Activated T-helper 1 cell treated with anti-CD3 and anti-CD28 coated beads, Interleukin-12 subunit alpha, Interleukin-12 subunit beta, Interleukin-2, Interleukin-4 antibody, amounts not matched to agents 30 ng/mL and 10 ng/mL and 1 ng/mL, durations not matched to agents 14 hours and 24 hours and 36 hours (primary cell): ENCODE results near the gene MTHFS. TPM values are rescaled to one million over a fixed set of nuclear protein-coding genes. Genes with fewer than 3 reads are reported as not detected.

ENCODE experiments used
- DNase-seq: peaks from one replicate; pipeline ENCODE4 v3.0.0; 2021; ENCODE audit warnings: low spot score
- H3K27ac Mint-ChIP-seq: one replicate; pipeline ENCODE4 v1.8.0; 2021; ENCODE audit warnings: mild to moderate bottlenecking, mixed read lengths
- H3K27me3 Mint-ChIP-seq: one replicate; pipeline ENCODE4 v1.8.0; 2022; ENCODE audit warnings: mild to moderate bottlenecking, moderate library complexity, mixed read lengths; ENCODE audit not compliant: insufficient read depth
- H3K36me3 Mint-ChIP-seq: one replicate; pipeline ENCODE4 v1.8.0; 2021; ENCODE audit warnings: low read depth, mixed read lengths
- H3K4me1 Mint-ChIP-seq: one replicate; pipeline ENCODE4 v1.8.0; 2021; ENCODE audit warnings: low read depth, mixed read lengths
- H3K4me3 Mint-ChIP-seq: one replicate; pipeline ENCODE4 v1.8.0; 2021; ENCODE audit warnings: mild to moderate bottlenecking, moderate library complexity, mixed read lengths
- H3K9me3 Mint-ChIP-seq: one replicate; pipeline ENCODE4 v1.8.0; 2021; ENCODE audit warnings: mixed read lengths
- intact Hi-C: fragments of 100-400 bp; cut with micrococcal nuclease; formaldehyde crosslinking; loops from one replicate; pipeline ENCODE4 v1.15.1; 2024
- total RNA-seq: library from RNA; stranded (reverse); gene quantifications from 2 replicates; pipeline ENCODE4 v1.2.3, GENCODE V29; 2022

The MTHFS gene
- total RNA-seq, 1 donor from 2014 or later: 34.0 TPM

DNA sequence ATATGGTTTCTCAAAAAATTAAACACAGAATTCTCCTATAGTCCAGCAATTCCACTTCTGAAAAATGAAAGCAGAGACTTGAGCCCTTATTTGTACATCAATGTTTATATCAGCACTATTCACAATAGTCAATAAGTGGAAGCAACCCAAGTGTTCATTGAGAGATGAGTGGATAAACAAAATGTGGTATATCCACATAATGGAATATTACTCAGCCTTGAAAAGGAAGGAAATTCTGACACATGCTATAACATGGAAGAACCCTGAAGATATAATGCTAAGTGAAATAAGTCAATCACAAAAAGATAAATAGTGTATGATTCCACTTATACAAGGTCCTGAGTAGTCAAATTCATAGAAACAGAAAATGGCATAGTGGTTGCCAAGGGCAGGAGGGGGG is 76.6 kb downstream of the MTHFS start:
- intact Hi-C loops: no loop called here
- Mint-ChIP-seq H3K9me3 (no peaks in the 10 kb centered on the region), H3K4me3 (no peak overlapping the region), H3K4me1 (no peaks in the 10 kb centered on the region), H3K27ac (no peak overlapping the region), H3K27me3 (peaks cover 3% of the 10 kb centered on the region), H3K36me3 (peaks cover 1% of the 10 kb centered on the region)
- no peak for DNase-seq

DNA sequence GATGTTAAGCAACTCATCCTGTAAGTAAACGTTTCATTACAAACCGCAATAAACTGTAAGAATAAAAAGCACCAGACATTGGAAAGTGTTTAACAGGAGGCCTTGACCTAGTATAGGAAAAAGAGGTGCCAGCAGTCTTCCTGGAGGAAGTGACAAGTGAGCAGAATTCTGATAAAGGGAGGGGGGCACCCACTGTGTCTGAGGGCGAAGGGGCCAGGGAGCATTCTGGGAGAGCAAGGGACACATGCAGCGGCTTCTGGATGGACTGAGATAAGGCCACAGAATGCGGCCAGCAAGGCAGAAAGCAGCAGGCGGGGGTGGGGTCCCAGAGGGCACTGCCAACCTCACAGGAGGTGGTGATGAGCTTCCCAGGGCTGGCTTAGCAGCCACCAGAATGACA is 80.2 kb downstream of the MTHFS start:
- Mint-ChIP-seq H3K36me3 (no peaks in the 10 kb centered on the region), H3K9me3 (no peaks in the 10 kb centered on the region), H3K4me1 (no peaks in the 10 kb centered on the region), H3K4me3 (no peak overlapping the region), H3K27ac (no peak overlapping the region), H3K27me3 (peaks cover 8% of the 10 kb centered on the region)
- no peak for DNase-seq
- intact Hi-C loops: no loop called here

DNA sequence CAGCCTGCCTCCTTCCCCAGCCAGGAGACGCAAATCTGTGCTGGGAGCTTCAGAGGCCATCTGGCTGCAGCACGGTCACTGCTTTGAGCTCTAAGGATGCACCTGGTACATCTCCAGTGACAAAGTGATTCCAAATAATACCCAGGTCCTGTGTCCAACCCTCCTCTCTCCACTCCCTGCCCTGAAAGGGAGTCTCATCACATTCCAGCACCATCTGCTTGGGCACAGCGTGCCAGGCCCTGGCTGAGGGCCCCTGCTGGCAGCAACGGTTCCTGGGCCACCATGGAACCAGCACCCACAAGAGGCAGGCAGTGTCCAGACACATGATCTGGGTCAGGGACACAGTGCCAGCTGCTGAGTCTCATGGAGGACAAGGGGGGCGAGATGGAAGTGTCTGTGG is 81.3 kb downstream of the MTHFS start:
- H3K27ac Mint-ChIP-seq: no peak overlapping the region
- intact Hi-C loops: no loop called here
- H3K9me3 Mint-ChIP-seq: no peaks in the 10 kb centered on the region
- no peaks in the 10 kb centered on the region for H3K36me3 Mint-ChIP-seq
- no peak for DNase-seq
- H3K27me3 Mint-ChIP-seq: peaks cover 8% of the 10 kb centered on the region
- H3K4me1 Mint-ChIP-seq: no peaks in the 10 kb centered on the region
- no peak overlapping the region for H3K4me3 Mint-ChIP-seq

DNA sequence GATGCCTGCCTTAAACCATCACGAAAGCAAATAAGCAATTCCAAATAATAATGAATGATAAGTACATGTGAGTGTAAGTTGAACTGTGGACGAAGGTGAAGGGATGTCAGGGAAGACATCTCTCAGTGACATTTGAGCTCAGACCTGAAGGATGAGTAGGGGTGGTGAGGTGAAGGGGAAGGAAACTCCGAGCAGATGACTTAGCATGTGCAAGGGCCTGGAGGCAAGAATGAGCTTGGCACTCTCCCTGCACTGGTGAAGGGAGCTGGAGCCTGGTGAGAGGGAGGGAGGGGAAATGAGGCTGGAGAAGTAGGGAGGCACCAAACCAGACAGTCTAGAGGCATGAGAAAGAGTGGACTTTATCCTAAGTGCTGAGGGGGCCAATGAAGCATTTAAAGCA is 84.3 kb downstream of the MTHFS start:
- H3K4me1 Mint-ChIP-seq: no peaks in the 10 kb centered on the region
- no peak for DNase-seq
- H3K9me3 Mint-ChIP-seq: no peaks in the 10 kb centered on the region
- H3K27me3 Mint-ChIP-seq: peaks cover 7% of the 10 kb centered on the region
- H3K4me3 Mint-ChIP-seq: no peak overlapping the region
- no peak overlapping the region for H3K27ac Mint-ChIP-seq
- intact Hi-C loops: no loop called here
- no peaks in the 10 kb centered on the region for H3K36me3 Mint-ChIP-seq

DNA sequence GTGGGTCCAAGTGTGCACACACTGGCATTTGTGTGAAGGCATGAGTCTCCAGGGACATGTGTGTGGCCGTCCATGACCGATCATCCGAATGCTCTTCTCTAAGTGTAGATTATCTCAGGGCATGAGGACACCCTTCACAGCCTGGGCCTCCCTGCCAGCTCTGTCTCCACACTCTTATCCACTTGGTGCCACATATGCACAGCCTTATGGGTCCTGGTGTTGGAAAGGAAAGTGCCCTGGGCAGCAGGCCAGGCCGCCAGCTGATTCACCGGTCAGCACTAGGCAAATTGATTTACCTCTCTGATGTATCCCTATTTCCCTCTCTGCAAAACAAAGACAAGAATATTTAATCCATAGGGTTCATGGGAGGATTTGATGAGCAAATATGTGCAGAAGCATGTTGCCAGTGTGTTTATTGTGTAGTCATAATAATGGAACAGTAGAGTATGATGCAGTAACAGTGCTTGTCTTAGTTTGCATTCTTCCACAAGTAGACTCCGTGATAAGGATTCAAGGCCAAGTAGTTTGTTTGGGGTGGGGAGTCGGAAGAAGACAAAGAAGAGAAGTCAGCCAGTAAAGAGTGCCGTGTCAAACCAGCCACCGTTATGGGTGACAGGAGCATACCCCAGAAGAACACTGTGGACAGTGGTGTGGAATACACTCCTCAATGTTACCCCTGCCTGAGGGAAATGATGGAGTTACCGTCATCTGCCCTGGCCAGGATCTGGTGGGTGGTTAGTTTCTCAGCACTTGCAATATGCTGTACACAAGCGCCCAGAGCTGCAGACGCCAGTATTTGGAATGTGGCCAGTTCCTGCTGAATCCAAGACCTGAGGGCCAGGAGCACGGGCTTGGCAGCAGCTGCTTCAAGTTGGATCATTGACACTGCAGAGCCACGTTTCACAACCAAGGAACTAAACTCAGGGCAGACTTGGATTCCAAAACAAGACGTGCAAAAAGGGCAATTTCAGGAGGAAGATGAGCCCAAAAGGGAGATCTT is 85.1 kb downstream of the MTHFS start:
- DNase-seq: no peak
- H3K9me3 Mint-ChIP-seq: no peaks in the 10 kb centered on the region
- no peak overlapping the region for H3K27ac Mint-ChIP-seq
- no peaks in the 10 kb centered on the region for H3K4me1 Mint-ChIP-seq
- no peaks in the 10 kb centered on the region for H3K36me3 Mint-ChIP-seq
- intact Hi-C loops: no loop called here
- no peak overlapping the region for H3K4me3 Mint-ChIP-seq
- peaks cover 7% of the 10 kb centered on the region for H3K27me3 Mint-ChIP-seq

DNA sequence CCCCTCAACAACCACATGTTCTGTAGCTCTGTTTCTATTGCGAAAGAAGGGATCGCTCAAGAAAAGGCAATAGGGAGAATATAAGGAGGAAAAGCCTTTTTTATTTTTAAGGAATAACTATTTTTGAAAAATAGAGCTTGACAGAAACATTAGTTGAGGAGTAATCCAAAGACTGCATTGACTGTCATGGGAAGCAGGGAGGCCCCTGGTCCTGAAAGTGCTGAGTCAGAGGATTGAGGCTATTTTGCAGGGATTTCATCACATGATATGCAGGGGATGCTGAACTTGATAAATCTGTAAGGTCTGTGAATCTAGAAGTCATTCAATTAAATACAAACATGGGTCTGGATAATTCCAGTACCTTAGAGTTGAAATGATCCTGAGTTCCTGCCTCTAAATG is 92.0 kb downstream of the MTHFS start:
- Mint-ChIP-seq H3K4me3 (no peak overlapping the region), H3K4me1 (no peaks in the 10 kb centered on the region)

DNA sequence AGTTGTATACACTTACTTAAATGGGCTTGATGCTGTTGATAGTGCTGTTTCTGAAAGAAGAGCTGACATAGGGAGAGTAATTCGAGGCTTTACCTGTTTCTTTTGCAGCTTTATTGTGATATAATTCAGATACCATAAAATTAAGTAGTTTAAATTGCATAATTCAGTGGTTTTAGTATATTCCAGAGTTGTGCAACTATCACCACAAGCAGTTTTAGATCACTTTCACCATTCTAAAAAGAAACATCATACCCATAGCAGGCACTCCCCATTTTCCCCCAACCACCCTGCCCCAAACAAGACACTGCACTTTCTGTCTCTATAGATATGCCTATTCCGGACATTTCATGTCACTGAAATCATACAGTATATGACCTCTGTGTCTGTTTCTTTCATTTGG is 98.5 kb downstream of the MTHFS start:
- no peak for DNase-seq
- no peak overlapping the region for H3K27ac Mint-ChIP-seq
- no peaks in the 10 kb centered on the region for H3K4me1 Mint-ChIP-seq
- no peak overlapping the region for H3K4me3 Mint-ChIP-seq
- H3K36me3 Mint-ChIP-seq: no peaks in the 10 kb centered on the region
- intact Hi-C loops: no loop called here
- peaks cover 13% of the 10 kb centered on the region for H3K27me3 Mint-ChIP-seq
- H3K9me3 Mint-ChIP-seq: no peaks in the 10 kb centered on the region

More for the DNA sequence above, 92.0 kb downstream of the MTHFS start:
- Mint-ChIP-seq H3K27me3 (peaks cover 9% of the 10 kb centered on the region), H3K9me3 (no peaks in the 10 kb centered on the region), H3K36me3 (no peaks in the 10 kb centered on the region), H3K27ac (no peak overlapping the region)
- intact Hi-C loops: no loop called here
- no peak for DNase-seq

Other genes starting within 250 kb of the MTHFS start
- 91.8 and 95.0 TPM in 2 replicates for gene BCL2A1, start 74.2 kb upstream of the MTHFS start, total RNA-seq
- gene ZFAND6, start 162.7 kb upstream of the MTHFS start, total RNA-seq: 43.3 and 50.3 TPM in 2 replicates